H9 (cell line): ENCODE data around the gene CTIF. TPM values are rescaled to one million over a fixed set of nuclear protein-coding genes. Genes with fewer than 3 reads are reported as not detected.

ENCODE experiments used
- DNase-seq: peaks from one replicate; pipeline ENCODE4 v3.0.0-alpha.2; 2017
- H2AFZ ChIP-seq: one replicate; pipeline ENCODE4 v1.6.1; 2013; ENCODE audit warnings: mild to moderate bottlenecking, low read length, control low read depth, moderate library complexity
- H2AK5ac ChIP-seq: 2 replicates; pipeline ENCODE4 v1.6.1; 2013; ENCODE audit warnings: low read length, control low read depth, mixed read lengths; ENCODE audit not compliant: insufficient read length
- H2BK120ac ChIP-seq: one replicate; pipeline ENCODE4 v1.6.1; 2013; ENCODE audit warnings: low read depth, mild to moderate bottlenecking, low read length, control low read depth, inconsistent platforms; ENCODE audit not compliant: poor library complexity, severe bottlenecking
- H2BK12ac ChIP-seq: 2 replicates; pipeline ENCODE4 v1.6.1; 2013; ENCODE audit warnings: low read length, control low read depth, mixed read lengths, low read depth; ENCODE audit not compliant: insufficient read length
- H2BK15ac ChIP-seq: 2 replicates; pipeline ENCODE4 v1.6.1; 2013; ENCODE audit warnings: low read depth, low read length, control low read depth
- H2BK20ac ChIP-seq: one replicate; pipeline ENCODE4 v1.6.1; 2013; ENCODE audit warnings: low read depth, mild to moderate bottlenecking, low read length, control low read depth, inconsistent platforms; ENCODE audit not compliant: poor library complexity, severe bottlenecking
- H2BK5ac ChIP-seq: 2 replicates; pipeline ENCODE4 v1.6.1; 2013; ENCODE audit warnings: low read length, control low read depth, mixed read lengths; ENCODE audit not compliant: insufficient read length
- H3K14ac ChIP-seq: 2 replicates; pipeline ENCODE4 v1.6.1; 2013; ENCODE audit warnings: low read length, control low read depth; ENCODE audit not compliant: insufficient read depth
- H3K18ac ChIP-seq: 2 replicates; pipeline ENCODE4 v1.6.1; 2013; ENCODE audit warnings: low read depth, mild to moderate bottlenecking, mixed read lengths, low read length, control low read depth; ENCODE audit not compliant: insufficient read length
- H3K23ac ChIP-seq: 2 replicates; pipeline ENCODE4 v1.6.1; 2013; ENCODE audit warnings: low read length, control low read depth, mixed read lengths, low read depth; ENCODE audit not compliant: insufficient read length
- H3K23me2 ChIP-seq: 2 replicates; pipeline ENCODE4 v1.6.1; 2013; ENCODE audit warnings: low read depth, mild to moderate bottlenecking, mixed read lengths, low read length, control low read depth; ENCODE audit not compliant: insufficient read length, poor library complexity, severe bottlenecking
- H3K27ac ChIP-seq: 2 replicates; pipeline ENCODE4 v1.5.1; 2013; ENCODE audit warnings: low read length, control low read depth, mixed read lengths, low read depth; ENCODE audit not compliant: insufficient read length
- H3K27me3 ChIP-seq: 2 replicates; pipeline ENCODE4 v1.6.1; 2013; ENCODE audit warnings: low read length, control low read depth, inconsistent platforms; ENCODE audit not compliant: insufficient read depth
- H3K4ac ChIP-seq: 2 replicates; pipeline ENCODE4 v1.6.1; 2013; ENCODE audit warnings: low read depth, mild to moderate bottlenecking, control low read depth, inconsistent platforms, low read length, moderate library complexity
- H3K4me1 ChIP-seq: 2 replicates; pipeline ENCODE4 v1.6.1; 2013; ENCODE audit warnings: low read length, control low read depth, inconsistent platforms; ENCODE audit not compliant: insufficient read depth
- H3K4me2 ChIP-seq: 2 replicates; pipeline ENCODE4 v1.6.1; 2013; ENCODE audit warnings: low read length, control low read depth, mixed read lengths; ENCODE audit not compliant: insufficient read length, insufficient read depth
- H3K56ac ChIP-seq: 2 replicates; pipeline ENCODE4 v1.6.1; 2013; ENCODE audit warnings: low read depth, mild to moderate bottlenecking, mixed read lengths, low read length, control low read depth; ENCODE audit not compliant: insufficient read length
- H3K79me1 ChIP-seq: 2 replicates; pipeline ENCODE4 v1.6.1; 2013; ENCODE audit warnings: low read depth, mild to moderate bottlenecking, moderate library complexity, low read length, control low read depth, inconsistent platforms; ENCODE audit not compliant: insufficient read depth, poor library complexity, severe bottlenecking
- H3K79me2 ChIP-seq: 2 replicates; pipeline ENCODE4 v1.6.1; 2013; ENCODE audit warnings: low read length, control low read depth, inconsistent platforms; ENCODE audit not compliant: insufficient read depth
- H3K9ac ChIP-seq: 2 replicates; pipeline ENCODE4 v1.6.1; 2013; ENCODE audit warnings: low read length, control low read depth, mixed read lengths; ENCODE audit not compliant: insufficient read length; ENCODE audit errors: extremely low read depth
- H3K9me3 ChIP-seq: one replicate; pipeline ENCODE4 v1.6.1; 2013; ENCODE audit warnings: low read depth, low read length, inconsistent platforms; ENCODE audit not compliant: control insufficient read depth
- H3T11ph ChIP-seq: one replicate; pipeline ENCODE4 v1.6.1; 2013; ENCODE audit warnings: mild to moderate bottlenecking, low read length, control low read depth, inconsistent platforms
- H4K20me1 ChIP-seq: one replicate; pipeline ENCODE4 v1.6.1; 2013; ENCODE audit not compliant: control insufficient read depth, insufficient read length, insufficient read depth
- H4K5ac ChIP-seq: 2 replicates; pipeline ENCODE4 v1.6.1; 2013; ENCODE audit warnings: low read depth, mild to moderate bottlenecking, mixed read lengths, low read length, control low read depth; ENCODE audit not compliant: insufficient read length
- H4K8ac ChIP-seq: replicated peaks from 2 replicates; pipeline ENCODE4 v1.6.1; 2013; ENCODE audit warnings: low read length, control low read depth, mixed read lengths, low read depth; ENCODE audit not compliant: insufficient read length
- H4K91ac ChIP-seq: 2 replicates; pipeline ENCODE4 v1.6.1; 2013; ENCODE audit warnings: low read depth, mild to moderate bottlenecking, moderate library complexity, mixed read lengths, low read length, control low read depth; ENCODE audit not compliant: insufficient read length
- H3K27ac Mint-ChIP-seq, 3 experiments: 2 replicates in 2 of 3; 3 replicates in 1 of 3; pipeline ENCODE4 v1.8.0; 2020 to 2021; ENCODE audit warnings: mixed read lengths in 3 of 3, mild to moderate bottlenecking in 1 of 3, moderate library complexity in 1 of 3
- H3K27me3 Mint-ChIP-seq: 2 replicates; pipeline ENCODE4 v1.8.0; 2021; ENCODE audit warnings: low read depth, mild to moderate bottlenecking, moderate library complexity, mixed read lengths
- H3K36me3 Mint-ChIP-seq, 3 experiments: 2 replicates in 2 of 3; 3 replicates in 1 of 3; pipeline ENCODE4 v1.8.0; 2020 to 2021; ENCODE audit warnings: low read depth in 3 of 3, mixed read lengths in 3 of 3; ENCODE audit not compliant: insufficient read depth in 1 of 3
- H3K4me1 Mint-ChIP-seq, 2 experiments: 2 replicates each; pipeline ENCODE4 v1.8.0; 2020; ENCODE audit warnings: mixed read lengths in 2 of 2
- H3K4me3 Mint-ChIP-seq, 2 experiments: 2 replicates in 1 of 2; 3 replicates in 1 of 2; pipeline ENCODE4 v1.8.0; 2020 to 2021; ENCODE audit warnings: mild to moderate bottlenecking in 2 of 2, mixed read lengths in 2 of 2, moderate library complexity in 1 of 2
- H3K9me3 Mint-ChIP-seq, 2 experiments: 2 replicates in 1 of 2; 3 replicates in 1 of 2; pipeline ENCODE4 v1.8.0; 2020; ENCODE audit warnings: mild to moderate bottlenecking in 2 of 2, mixed read lengths in 2 of 2, moderate library complexity in 1 of 2
- CTCF ChIP-seq: fragments of 200-600 bp; sonication (generic); conservative IDR thresholded peaks from 3 replicates; pipeline ENCODE4 v1.8.0; 2021; ENCODE audit warnings: antibody characterized with exemption, mild to moderate bottlenecking
- WGBS: extraction: QIAGEN DNeasy Blood & Tissue Kit; methylation state at CpG from one replicate; pipeline ENCODE4 v1.1.7; 2013; ENCODE audit warnings: missing lambda C conversion rate, low lambda C conversion rate, mixed read lengths; ENCODE audit not compliant: insufficient read length; ENCODE audit errors: extremely low coverage; 5-methylcytosine and 5-hydroxymethylcytosine counted together
- total RNA-seq: library from RNA; stranded (reverse); gene quantifications from 2 replicates; pipeline ENCODE4 v1.2.1, GENCODE V29; 2021

The CTIF gene
- total RNA-seq, 1 experiment from 2014 or later, result 15.8 TPM

- no peak overlapping the region for H3K27ac ChIP-seq
- no peak overlapping the region for H2BK120ac ChIP-seq
- WGBS, result no CpG with 5 or more reads among the region's 8 CpGs
- H3K4me1 ChIP-seq, result no peaks in the 10 kb centered on the region
- Mint-ChIP-seq H3K27ac (peak overlapping the region in 1 of 3 experiments; percentile 60; a peak in 1 of 7 replicates), H3K36me3 (no peaks in the 10 kb centered on the region; a peak in 1 of 7 replicates), H3K4me3 (no peak overlapping the region), H3K4me1 (peaks cover 15 to 18% of the 10 kb centered on the region in 2 experiments), H3K9me3 (no peaks in the 10 kb centered on the region), H3K27me3 (no peaks in the 10 kb centered on the region)
- no peak overlapping the region for H4K8ac ChIP-seq
- H4K5ac ChIP-seq, result no peak overlapping the region
- no peak overlapping the region for H3T11ph ChIP-seq
- H2BK5ac ChIP-seq, result no peak overlapping the region
- no peaks in the 10 kb centered on the region for H3K79me2 ChIP-seq
- no peak overlapping the region for H3K23ac ChIP-seq
- TF ChIP-seq CTCF, result no peak
- no peak overlapping the region for H3K4me2 ChIP-seq
- no peak overlapping the region for H2BK20ac ChIP-seq
- H3K18ac ChIP-seq, result no peak overlapping the region
- H3K14ac ChIP-seq, result no peak overlapping the region
- H4K91ac ChIP-seq, result no peak overlapping the region
- H3K56ac ChIP-seq, result no peak overlapping the region
- H3K23me2 ChIP-seq, result no peaks in the 10 kb centered on the region
- H3K27me3 ChIP-seq, result no peaks in the 10 kb centered on the region
- no peak overlapping the region for H3K9ac ChIP-seq
- no peak overlapping the region for H2BK15ac ChIP-seq
- no peak overlapping the region for H3K4ac ChIP-seq
- no peak overlapping the region for H2BK12ac ChIP-seq
- no peak overlapping the region for H2AFZ ChIP-seq
- H2AK5ac ChIP-seq, result no peak overlapping the region
- H3K9me3 ChIP-seq, result no peaks in the 10 kb centered on the region
- no peaks in the 10 kb centered on the region for H4K20me1 ChIP-seq
- DNase-seq, result no peak
- H3K79me1 ChIP-seq, result no peaks in the 10 kb centered on the region
These were observed 190.6 kb downstream of the CTIF start for GRCh38 chr18:48729404-48729803.
